ENCODE data around the gene CNTNAP4.

GRCh38 chr16:76387994-76388393, 110.8 kb downstream of the CNTNAP4 start:
- TF ChIP-seq EZH2phosphoT487 (IDR thresholded peaks at IDR 0.05; ENCODE audit: borderline replicate concordance, low read length): no peak
- TF ChIP-seq, protein P1, sequence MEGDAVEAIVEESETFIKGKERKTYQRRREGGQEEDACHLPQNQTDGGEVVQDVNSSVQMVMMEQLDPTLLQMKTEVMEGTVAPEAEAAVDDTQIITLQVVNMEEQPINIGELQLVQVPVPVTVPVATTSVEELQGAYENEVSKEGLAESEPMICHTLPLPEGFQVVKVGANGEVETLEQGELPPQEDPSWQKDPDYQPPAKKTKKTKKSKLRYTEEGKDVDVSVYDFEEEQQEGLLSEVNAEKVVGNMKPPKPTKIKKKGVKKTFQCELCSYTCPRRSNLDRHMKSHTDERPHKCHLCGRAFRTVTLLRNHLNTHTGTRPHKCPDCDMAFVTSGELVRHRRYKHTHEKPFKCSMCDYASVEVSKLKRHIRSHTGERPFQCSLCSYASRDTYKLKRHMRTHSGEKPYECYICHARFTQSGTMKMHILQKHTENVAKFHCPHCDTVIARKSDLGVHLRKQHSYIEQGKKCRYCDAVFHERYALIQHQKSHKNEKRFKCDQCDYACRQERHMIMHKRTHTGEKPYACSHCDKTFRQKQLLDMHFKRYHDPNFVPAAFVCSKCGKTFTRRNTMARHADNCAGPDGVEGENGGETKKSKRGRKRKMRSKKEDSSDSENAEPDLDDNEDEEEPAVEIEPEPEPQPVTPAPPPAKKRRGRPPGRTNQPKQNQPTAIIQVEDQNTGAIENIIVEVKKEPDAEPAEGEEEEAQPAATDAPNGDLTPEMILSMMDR (IDR thresholded peaks at IDR 0.05; ENCODE audit: low read depth, low read length, poor library complexity, severe bottlenecking): no peak
